NCI-H748 treated with DMSO at 0.1 percent for 48 hours (cell line): ENCODE measurements around the gene PKNOX2.

Experiments used
- DNase-seq: peaks from one replicate; lab custom pipeline; 2025; lab: John Stamatoyannopoulos, UW

PKNOX2 gene

GRCh38 chr11:125155100-125155444 lies 9.5 kb upstream of the PKNOX2 start:
- DNase-seq = no peak

- no peak for DNase-seq
Measured at GRCh38 chr11:125155767-125156166, 8.8 kb upstream of the PKNOX2 start.

- no peak for DNase-seq
Measured at GRCh38 chr11:125156346-125157117, 8.0 kb upstream of the PKNOX2 start.

GRCh38 chr11:125157118-125157733 lies 7.3 kb upstream of the PKNOX2 start:
- no peak for DNase-seq

GRCh38 chr11:125157953-125158680 lies 6.4 kb upstream of the PKNOX2 start:
- peak; percentile 0 for DNase-seq

- no peak for DNase-seq
Measured at GRCh38 chr11:125162743-125163142, 1.8 kb upstream of the PKNOX2 start.

- DNase-seq = no peak
Measured at GRCh38 chr11:125163431-125164063, 1.0 kb upstream of the PKNOX2 start.

- no peak for DNase-seq
Measured at GRCh38 chr11:125164091-125164421, 495 bp upstream of the PKNOX2 start.

- DNase-seq = no peak
Measured at GRCh38 chr11:125165111-125165842, 726 bp downstream of the PKNOX2 start.

- DNase-seq = no peak
Measured at GRCh38 chr11:125165843-125166763, 1.6 kb downstream of the PKNOX2 start.

- DNase-seq = no peak
Measured at GRCh38 chr11:125166764-125167291, 2.3 kb downstream of the PKNOX2 start.

GRCh38 chr11:125167292-125167953 lies 2.9 kb downstream of the PKNOX2 start:
- no peak for DNase-seq

GRCh38 chr11:125167954-125168835 lies 3.6 kb downstream of the PKNOX2 start:
- no peak for DNase-seq

GRCh38 chr11:125168918-125169456 lies 4.4 kb downstream of the PKNOX2 start:
- DNase-seq = no peak

- no peak for DNase-seq
Measured at GRCh38 chr11:125170001-125170509, 5.5 kb downstream of the PKNOX2 start.

GRCh38 chr11:125170510-125171031 lies 6.0 kb downstream of the PKNOX2 start:
- DNase-seq = no peak

- DNase-seq = no peak
Measured at GRCh38 chr11:125171974-125172373, 7.4 kb downstream of the PKNOX2 start.

- no peak for DNase-seq
Measured at GRCh38 chr11:125173027-125173426, 8.5 kb downstream of the PKNOX2 start.
